ENCODE measurements around the gene SPRR4. TPM values are rescaled to one million over a fixed set of nuclear protein-coding genes. Genes with fewer than 3 reads are reported as not detected.

Gene SPRR4
- total RNA-seq, 2 experiments from 2014 or later, result not detected

- no peaks in the 10 kb centered on the region for H4K20me1 ChIP-seq (ENCODE audit: insufficient read depth, low read length)
- no peaks in the 10 kb centered on the region for H3K4me1 ChIP-seq (ENCODE audit: insufficient read depth, low read length, poor library complexity, severe bottlenecking)
- no peaks in the 10 kb centered on the region for H3K79me2 ChIP-seq (ENCODE audit: insufficient read depth, low read depth, low read length)
- H3K36me3 ChIP-seq (ENCODE audit: insufficient read depth, low read length), result no peaks in the 10 kb centered on the region
- TF ChIP-seq, protein P1, sequence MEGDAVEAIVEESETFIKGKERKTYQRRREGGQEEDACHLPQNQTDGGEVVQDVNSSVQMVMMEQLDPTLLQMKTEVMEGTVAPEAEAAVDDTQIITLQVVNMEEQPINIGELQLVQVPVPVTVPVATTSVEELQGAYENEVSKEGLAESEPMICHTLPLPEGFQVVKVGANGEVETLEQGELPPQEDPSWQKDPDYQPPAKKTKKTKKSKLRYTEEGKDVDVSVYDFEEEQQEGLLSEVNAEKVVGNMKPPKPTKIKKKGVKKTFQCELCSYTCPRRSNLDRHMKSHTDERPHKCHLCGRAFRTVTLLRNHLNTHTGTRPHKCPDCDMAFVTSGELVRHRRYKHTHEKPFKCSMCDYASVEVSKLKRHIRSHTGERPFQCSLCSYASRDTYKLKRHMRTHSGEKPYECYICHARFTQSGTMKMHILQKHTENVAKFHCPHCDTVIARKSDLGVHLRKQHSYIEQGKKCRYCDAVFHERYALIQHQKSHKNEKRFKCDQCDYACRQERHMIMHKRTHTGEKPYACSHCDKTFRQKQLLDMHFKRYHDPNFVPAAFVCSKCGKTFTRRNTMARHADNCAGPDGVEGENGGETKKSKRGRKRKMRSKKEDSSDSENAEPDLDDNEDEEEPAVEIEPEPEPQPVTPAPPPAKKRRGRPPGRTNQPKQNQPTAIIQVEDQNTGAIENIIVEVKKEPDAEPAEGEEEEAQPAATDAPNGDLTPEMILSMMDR (conservative IDR thresholded peaks at IDR 0.05; ENCODE audit: low read length), result no peak
- TF ChIP-seq EZH2phosphoT487 (IDR thresholded peaks at IDR 0.05; ENCODE audit: borderline replicate concordance, low read depth, low read length), result no peak
- intact Hi-C loops (cut with micrococcal nuclease; ENCODE audit: unreplicated experiment), result no loop called here
- ChIA-PET POLR2A (no interaction called here), CTCF (ENCODE audit: unreplicated experiment) (no interaction called here)
- BruUV-seq (replicated peaks), result no TSS peak
- no peaks in the 10 kb centered on the region for H3K9me2 ChIP-seq (ENCODE audit: insufficient read depth, low read length)
- no peak for DNase-seq (ENCODE audit: low spot score)
- no peak overlapping the region for H2AFZ ChIP-seq (ENCODE audit: low read length)
- no peak overlapping the region for H3K4me2 ChIP-seq (ENCODE audit: low read length)
- H3K9me3 ChIP-seq (ENCODE audit: low read length), result no peaks in the 10 kb centered on the region
- no peak overlapping the region for H3K27ac ChIP-seq (ENCODE audit: low read depth, low read length, poor library complexity, severe bottlenecking)
- H3K4me3 ChIP-seq (ENCODE audit: low read depth, low read length, poor library complexity, severe bottlenecking), result no peak overlapping the region
Observed at GRCh38 chr1:152928671-152929070, 41.8 kb upstream of the SPRR4 start.

DNA sequence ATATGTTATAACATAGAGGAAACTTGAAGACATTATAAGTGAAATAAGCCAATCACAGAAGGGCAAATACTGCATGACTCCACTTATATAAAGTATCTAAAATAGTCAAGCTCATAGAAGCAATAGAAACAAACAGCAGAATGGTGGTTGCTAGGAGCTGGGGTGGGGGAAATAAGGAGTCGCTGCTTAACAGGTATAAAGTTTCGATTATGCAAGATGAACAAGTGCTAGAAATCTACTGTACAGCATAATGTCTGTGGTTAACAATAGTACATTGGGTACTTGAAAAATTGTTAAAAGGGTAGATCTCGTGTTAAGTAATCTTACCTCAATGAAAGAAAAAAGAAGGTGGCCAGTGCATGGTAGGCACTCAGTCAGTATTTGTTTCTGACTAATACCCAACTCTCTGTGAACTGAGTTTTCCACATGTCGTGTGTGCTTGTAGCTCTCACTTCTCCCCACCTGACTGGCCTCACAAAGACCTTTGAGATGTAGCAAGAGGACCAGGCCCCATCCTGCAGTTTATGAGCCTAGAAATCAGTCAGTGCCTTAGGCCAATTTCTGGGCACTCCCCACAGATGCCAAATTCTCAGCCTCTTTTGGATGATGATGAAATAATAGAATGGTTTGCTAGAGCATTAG lies 38.2 kb upstream of the SPRR4 start:
- TF ChIP-seq, protein P1 (conservative IDR thresholded peaks at IDR 0.05; ENCODE audit: low read length), result no peak
- TF ChIP-seq EZH2phosphoT487 (IDR thresholded peaks at IDR 0.05; ENCODE audit: borderline replicate concordance, low read depth, low read length), result no peak
- POLR2A ChIA-PET, result no interaction called here
- H3K27ac ChIP-seq (ENCODE audit: low read depth, low read length, poor library complexity, severe bottlenecking), result no peak overlapping the region
- H3K9me2 ChIP-seq (ENCODE audit: insufficient read depth, low read length), result no peaks in the 10 kb centered on the region
- intact Hi-C loops (cut with micrococcal nuclease; ENCODE audit: unreplicated experiment), result no loop called here
- no TSS peak for BruUV-seq (replicated peaks)
- no peak overlapping the region for H2AFZ ChIP-seq (ENCODE audit: low read length)
- no peak for DNase-seq (ENCODE audit: low spot score)
- H3K9me3 ChIP-seq (ENCODE audit: low read length), result no peaks in the 10 kb centered on the region
- CTCF ChIA-PET (ENCODE audit: unreplicated experiment), result no interaction called here
- no peak overlapping the region for H3K4me2 ChIP-seq (ENCODE audit: low read length)
- no peaks in the 10 kb centered on the region for H3K4me1 ChIP-seq (ENCODE audit: insufficient read depth, low read length, poor library complexity, severe bottlenecking)
- no peaks in the 10 kb centered on the region for H3K36me3 ChIP-seq (ENCODE audit: insufficient read depth, low read length)
- H3K4me3 ChIP-seq (ENCODE audit: low read depth, low read length, poor library complexity, severe bottlenecking), result no peak overlapping the region
- no peaks in the 10 kb centered on the region for H3K79me2 ChIP-seq (ENCODE audit: insufficient read depth, low read depth, low read length)
- no peaks in the 10 kb centered on the region for H4K20me1 ChIP-seq (ENCODE audit: insufficient read depth, low read length)

DNA sequence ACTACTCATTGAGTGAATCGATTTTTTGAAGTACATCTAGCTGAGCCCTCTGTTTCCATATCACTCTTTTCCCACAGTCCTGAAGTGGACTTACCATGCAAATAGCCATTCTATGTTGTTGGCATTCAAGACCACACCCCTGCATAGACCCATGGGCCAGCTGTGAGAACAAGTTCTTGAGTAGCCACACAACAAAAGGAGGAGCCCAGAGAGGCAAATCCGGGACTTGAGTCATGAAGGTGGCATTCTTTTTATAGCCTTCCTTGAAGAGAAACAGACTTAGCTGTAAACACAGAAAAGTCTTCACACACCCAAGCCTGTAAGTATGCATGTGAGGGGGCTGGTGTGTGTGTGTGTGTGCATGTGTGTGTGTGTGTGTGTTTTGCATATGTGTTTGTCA lies 37.3 kb upstream of the SPRR4 start:
- H3K27ac ChIP-seq (ENCODE audit: low read depth, low read length, poor library complexity, severe bottlenecking), result no peak overlapping the region
- no peaks in the 10 kb centered on the region for H4K20me1 ChIP-seq (ENCODE audit: insufficient read depth, low read length)
- H3K4me2 ChIP-seq (ENCODE audit: low read length), result no peak overlapping the region
- H3K4me1 ChIP-seq (ENCODE audit: insufficient read depth, low read length, poor library complexity, severe bottlenecking), result no peaks in the 10 kb centered on the region
- H3K4me3 ChIP-seq (ENCODE audit: low read depth, low read length, poor library complexity, severe bottlenecking), result no peak overlapping the region
- no peaks in the 10 kb centered on the region for H3K79me2 ChIP-seq (ENCODE audit: insufficient read depth, low read depth, low read length)
- H3K36me3 ChIP-seq (ENCODE audit: insufficient read depth, low read length), result no peaks in the 10 kb centered on the region
- no peaks in the 10 kb centered on the region for H3K9me2 ChIP-seq (ENCODE audit: insufficient read depth, low read length)
- no peak for DNase-seq (ENCODE audit: low spot score)
- BruUV-seq (replicated peaks), result no TSS peak
- CTCF ChIA-PET (ENCODE audit: unreplicated experiment), result no interaction called here
- no peak for TF ChIP-seq EZH2phosphoT487 (IDR thresholded peaks at IDR 0.05; ENCODE audit: borderline replicate concordance, low read depth, low read length)
- POLR2A ChIA-PET, result interaction anchor here (0.6 kb wide), 1 partner anchor 828 kb away, joined by 3 read pairs; no protein-coding TSS in a partner anchor
- no peak overlapping the region for H2AFZ ChIP-seq (ENCODE audit: low read length)
- H3K9me3 ChIP-seq (ENCODE audit: low read length), result no peaks in the 10 kb centered on the region
- intact Hi-C loops (cut with micrococcal nuclease; ENCODE audit: unreplicated experiment), result no loop called here
